ENCODE results near the gene OR1Q1.
"Not testable (repeated sequence)": the region's sequence is repeated elsewhere in the genome, so short reads cannot be mapped to it uniquely, and the experiment has no call there.

OR1Q1 gene

DNA sequence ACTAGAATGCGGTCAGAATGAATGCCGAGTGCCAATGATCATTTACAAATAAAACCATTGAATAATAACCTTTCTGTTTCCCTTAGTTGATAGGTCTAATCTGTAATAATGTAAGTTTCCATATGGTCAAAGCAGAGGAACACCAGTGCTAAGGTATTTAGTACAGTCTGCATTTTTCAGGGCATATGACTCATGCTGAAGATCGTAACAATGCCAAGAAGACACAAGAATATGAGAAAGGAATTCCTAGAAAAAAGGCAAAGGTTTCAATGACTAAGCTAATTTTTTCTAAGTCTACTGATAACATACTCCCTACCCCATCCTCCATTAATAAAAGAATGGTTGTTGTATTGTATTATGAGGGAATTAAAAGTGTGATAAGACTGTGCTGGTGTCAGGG is 34.2 kb upstream of the OR1Q1 start:
- Histone ChIP-seq H3K36me3 (ENCODE audit: insufficient read depth) (no peaks in the 10 kb centered on the region), H3K4me1 (ENCODE audit: low read depth, poor library complexity, severe bottlenecking) (no peaks in the 10 kb centered on the region), H3K27ac (no peak overlapping the region), H3K4me2 (no peak overlapping the region), H3K79me2 (ENCODE audit: insufficient read depth, low read depth) (no peaks in the 10 kb centered on the region), H3K27me3 (ENCODE audit: insufficient read depth, low read depth) (no peaks in the 10 kb centered on the region), H2AFZ (ENCODE audit: low read depth) (no peak overlapping the region), H3K9ac (no peak overlapping the region), H4K20me1 (ENCODE audit: insufficient read depth) (no peaks in the 10 kb centered on the region), H3K4me3 (IDR thresholded peaks at IDR 0.05; ENCODE audit: insufficient read depth, low read depth, low read length) (no peak overlapping the region)
- TF ChIP-seq, protein P1, sequence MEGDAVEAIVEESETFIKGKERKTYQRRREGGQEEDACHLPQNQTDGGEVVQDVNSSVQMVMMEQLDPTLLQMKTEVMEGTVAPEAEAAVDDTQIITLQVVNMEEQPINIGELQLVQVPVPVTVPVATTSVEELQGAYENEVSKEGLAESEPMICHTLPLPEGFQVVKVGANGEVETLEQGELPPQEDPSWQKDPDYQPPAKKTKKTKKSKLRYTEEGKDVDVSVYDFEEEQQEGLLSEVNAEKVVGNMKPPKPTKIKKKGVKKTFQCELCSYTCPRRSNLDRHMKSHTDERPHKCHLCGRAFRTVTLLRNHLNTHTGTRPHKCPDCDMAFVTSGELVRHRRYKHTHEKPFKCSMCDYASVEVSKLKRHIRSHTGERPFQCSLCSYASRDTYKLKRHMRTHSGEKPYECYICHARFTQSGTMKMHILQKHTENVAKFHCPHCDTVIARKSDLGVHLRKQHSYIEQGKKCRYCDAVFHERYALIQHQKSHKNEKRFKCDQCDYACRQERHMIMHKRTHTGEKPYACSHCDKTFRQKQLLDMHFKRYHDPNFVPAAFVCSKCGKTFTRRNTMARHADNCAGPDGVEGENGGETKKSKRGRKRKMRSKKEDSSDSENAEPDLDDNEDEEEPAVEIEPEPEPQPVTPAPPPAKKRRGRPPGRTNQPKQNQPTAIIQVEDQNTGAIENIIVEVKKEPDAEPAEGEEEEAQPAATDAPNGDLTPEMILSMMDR (conservative IDR thresholded peaks at IDR 0.05; ENCODE audit: low read depth, low read length) = no peak

DNA sequence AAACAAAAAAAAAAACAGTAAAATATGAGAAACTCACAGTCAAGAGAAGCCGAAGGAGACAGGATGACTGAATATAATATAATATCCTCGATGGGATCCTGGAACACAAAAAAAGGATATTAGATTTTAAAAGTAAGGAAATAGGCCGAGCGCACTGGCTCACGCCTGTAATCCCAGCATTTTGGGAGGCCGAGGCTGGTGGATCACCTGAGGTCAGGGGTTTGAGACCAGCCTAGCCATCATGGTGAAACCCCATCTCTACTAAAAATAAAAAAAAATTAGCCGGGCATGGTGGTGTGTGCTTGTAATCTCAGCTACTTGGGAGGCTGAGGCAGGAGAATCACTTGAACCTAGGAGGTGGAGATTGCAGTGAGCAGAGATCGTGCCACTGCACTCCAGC is 31.3 kb upstream of the OR1Q1 start, which contains the start of gene OR1L8:
OR1L8 (minus strand) TSS at position 101 of the 400 bp plus-strand sequence. CDS start 14,907 bp downstream, outside the sequence.
- H3K4me3 ChIP-seq (IDR thresholded peaks at IDR 0.05; ENCODE audit: insufficient read depth, low read depth, low read length); H3K4me1 ChIP-seq (ENCODE audit: low read depth, poor library complexity, severe bottlenecking); H4K20me1 ChIP-seq (ENCODE audit: insufficient read depth); H3K36me3 ChIP-seq (ENCODE audit: insufficient read depth); H3K79me2 ChIP-seq (ENCODE audit: insufficient read depth, low read depth); H2AFZ ChIP-seq (ENCODE audit: low read depth); H3K27ac ChIP-seq; H3K27me3 ChIP-seq (ENCODE audit: insufficient read depth, low read depth); H3K4me2 ChIP-seq; H3K9ac ChIP-seq: not testable (repeated sequence)

DNA sequence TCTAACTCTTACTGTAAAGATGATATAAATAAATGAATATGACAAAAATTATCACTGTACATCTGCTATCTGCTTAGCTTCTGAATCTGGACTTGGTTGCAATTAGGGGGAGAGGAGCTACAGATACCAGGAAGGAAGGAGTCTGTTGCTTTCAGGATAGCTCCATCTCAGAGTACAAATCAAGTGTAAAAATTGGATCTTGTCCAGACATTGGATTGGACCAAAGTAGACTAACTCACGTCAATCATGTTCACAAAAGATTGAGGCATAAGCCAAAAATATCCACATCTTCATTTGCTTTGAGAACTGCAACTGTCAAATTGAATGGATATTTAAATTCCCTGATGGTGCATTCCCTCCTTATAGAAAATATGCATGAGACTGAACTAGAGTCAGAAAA is 8.8 kb upstream of the OR1Q1 start:
- H3K36me3 ChIP-seq (ENCODE audit: insufficient read depth) = no peaks in the 10 kb centered on the region
- no peak overlapping the region for H3K27ac ChIP-seq
- no peaks in the 10 kb centered on the region for H4K20me1 ChIP-seq (ENCODE audit: insufficient read depth)
- H3K9ac ChIP-seq = no peak overlapping the region
- no peak overlapping the region for H3K4me2 ChIP-seq
- no peak overlapping the region for H2AFZ ChIP-seq (ENCODE audit: low read depth)
- H3K27me3 ChIP-seq (ENCODE audit: insufficient read depth, low read depth) = no peaks in the 10 kb centered on the region
- H3K4me1 ChIP-seq (ENCODE audit: low read depth, poor library complexity, severe bottlenecking) = no peaks in the 10 kb centered on the region
- H3K4me3 ChIP-seq (IDR thresholded peaks at IDR 0.05; ENCODE audit: insufficient read depth, low read depth, low read length) = no peak overlapping the region
- TF ChIP-seq, protein P1 (conservative IDR thresholded peaks at IDR 0.05; ENCODE audit: low read depth, low read length) = no peak
- no peaks in the 10 kb centered on the region for H3K79me2 ChIP-seq (ENCODE audit: insufficient read depth, low read depth)

DNA sequence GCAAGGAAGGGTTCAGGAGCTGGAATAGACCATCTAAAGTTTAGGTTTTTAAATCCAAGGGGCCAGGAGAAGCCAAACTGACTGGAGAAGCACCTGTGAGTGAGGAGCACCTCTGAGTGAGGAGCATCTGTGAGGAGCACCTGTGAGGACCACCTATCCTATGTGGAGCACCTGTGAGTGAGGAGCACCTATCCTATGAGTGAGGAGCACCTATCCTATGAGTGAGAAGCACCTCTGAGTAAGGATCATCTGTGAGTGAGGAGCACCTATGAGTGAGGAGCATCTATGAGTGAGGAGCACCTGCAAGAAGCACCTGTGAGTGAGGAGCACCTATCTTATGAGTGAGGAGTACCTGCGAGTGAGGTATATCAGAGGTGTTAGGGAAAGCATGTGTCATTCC is 8.0 kb upstream of the OR1Q1 start:
- no peak overlapping the region for H3K4me2 ChIP-seq
- H3K4me3 ChIP-seq (IDR thresholded peaks at IDR 0.05; ENCODE audit: insufficient read depth, low read depth, low read length) = no peak overlapping the region
- no peaks in the 10 kb centered on the region for H3K4me1 ChIP-seq (ENCODE audit: low read depth, poor library complexity, severe bottlenecking)
- H3K27ac ChIP-seq = no peak overlapping the region
- H3K79me2 ChIP-seq (ENCODE audit: insufficient read depth, low read depth) = no peaks in the 10 kb centered on the region
- no peaks in the 10 kb centered on the region for H3K27me3 ChIP-seq (ENCODE audit: insufficient read depth, low read depth)
- no peaks in the 10 kb centered on the region for H3K36me3 ChIP-seq (ENCODE audit: insufficient read depth)
- no peak overlapping the region for H3K9ac ChIP-seq
- no peaks in the 10 kb centered on the region for H4K20me1 ChIP-seq (ENCODE audit: insufficient read depth)
- no peak overlapping the region for H2AFZ ChIP-seq (ENCODE audit: low read depth)
- TF ChIP-seq, protein P1 (conservative IDR thresholded peaks at IDR 0.05; ENCODE audit: low read depth, low read length) = no peak

DNA sequence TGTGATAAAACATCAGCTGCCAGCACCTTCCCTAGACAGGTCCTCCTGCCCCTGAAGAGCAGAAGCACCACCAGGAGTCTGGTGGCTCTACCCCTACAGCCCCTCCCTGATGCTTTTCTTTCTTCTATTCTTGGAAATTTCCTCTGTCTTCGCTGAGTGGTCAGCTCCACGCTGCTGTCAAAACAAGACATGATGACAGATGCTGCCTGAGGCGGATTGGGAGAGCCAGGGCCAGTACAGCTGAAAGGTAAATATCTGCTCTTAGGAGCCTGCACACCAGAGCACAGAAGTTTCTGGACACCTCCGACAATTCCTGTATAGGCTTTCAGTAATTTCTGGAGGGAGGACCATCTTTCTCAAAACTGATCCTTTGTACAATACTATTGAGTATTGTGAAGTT is 4.7 kb upstream of the OR1Q1 start:
- H3K27me3 ChIP-seq (ENCODE audit: insufficient read depth, low read depth) = no peaks in the 10 kb centered on the region
- H3K79me2 ChIP-seq (ENCODE audit: insufficient read depth, low read depth) = no peaks in the 10 kb centered on the region
- no peaks in the 10 kb centered on the region for H3K4me1 ChIP-seq (ENCODE audit: low read depth, poor library complexity, severe bottlenecking)
- no peak overlapping the region for H3K4me3 ChIP-seq (IDR thresholded peaks at IDR 0.05; ENCODE audit: insufficient read depth, low read depth, low read length)
- no peak overlapping the region for H3K27ac ChIP-seq
- no peaks in the 10 kb centered on the region for H3K36me3 ChIP-seq (ENCODE audit: insufficient read depth)
- H3K9ac ChIP-seq = no peak overlapping the region
- H3K4me2 ChIP-seq = no peak overlapping the region
- H2AFZ ChIP-seq (ENCODE audit: low read depth) = no peak overlapping the region
- no peaks in the 10 kb centered on the region for H4K20me1 ChIP-seq (ENCODE audit: insufficient read depth)
- TF ChIP-seq, protein P1 (conservative IDR thresholded peaks at IDR 0.05; ENCODE audit: low read depth, low read length) = no peak

Measured in KMS-11 (cell line).